Activated CD4-positive, alpha-beta T cell treated with anti-CD3 and anti-CD28 coated beads, Interleukin-2, Interleukin-4, amounts not matched to agents 100 ng/mL and 50 ng/mL, durations not matched to agents 16 hours and 8 hours (primary cell): ENCODE results near the gene RPL26.

Experiments
- DNase-seq: peaks from one replicate; pipeline ENCODE4 v3.0.0-alpha.2; 2020; ENCODE audit warnings: low spot score

RPL26 gene

DNA sequence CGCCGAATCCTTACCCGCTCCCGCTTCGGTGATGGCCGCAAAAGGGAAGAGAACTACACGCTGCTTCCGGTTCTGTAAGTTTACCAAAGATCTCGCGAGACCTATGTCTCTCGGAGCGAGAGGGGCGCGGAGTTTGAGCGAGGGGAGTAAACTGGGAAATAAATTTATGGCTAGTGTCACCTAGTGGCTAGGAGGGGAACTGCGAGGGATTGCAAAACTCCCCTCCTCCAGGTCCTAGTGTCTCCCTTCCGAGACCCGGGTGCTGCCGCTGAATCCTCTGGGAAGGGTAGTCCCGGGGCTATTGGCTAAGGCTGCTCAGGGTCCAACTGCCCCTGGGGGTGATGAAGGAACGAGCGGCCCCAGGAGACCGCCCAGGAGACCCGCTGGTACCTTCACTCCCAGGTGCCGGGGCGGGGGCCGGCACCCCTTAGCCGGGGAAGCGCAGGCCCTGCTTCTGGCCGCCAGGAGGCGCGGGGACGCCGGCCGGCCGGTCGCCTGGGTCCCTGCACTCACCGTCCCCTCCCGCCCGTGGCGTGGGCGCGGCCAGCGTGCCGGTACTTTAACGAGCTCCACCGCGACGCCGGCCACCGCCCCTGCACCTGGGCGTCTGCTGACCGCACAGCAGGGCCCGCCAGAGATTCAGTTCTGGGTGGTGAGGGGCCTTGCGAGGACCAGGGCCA, at the start of gene RPL26:
RPL26 (minus strand) TSS at position 51 of the 680 bp plus-strand sequence. CDS start 883 bp downstream, outside the sequence.
- peak; percentile 98 for DNase-seq

DNA sequence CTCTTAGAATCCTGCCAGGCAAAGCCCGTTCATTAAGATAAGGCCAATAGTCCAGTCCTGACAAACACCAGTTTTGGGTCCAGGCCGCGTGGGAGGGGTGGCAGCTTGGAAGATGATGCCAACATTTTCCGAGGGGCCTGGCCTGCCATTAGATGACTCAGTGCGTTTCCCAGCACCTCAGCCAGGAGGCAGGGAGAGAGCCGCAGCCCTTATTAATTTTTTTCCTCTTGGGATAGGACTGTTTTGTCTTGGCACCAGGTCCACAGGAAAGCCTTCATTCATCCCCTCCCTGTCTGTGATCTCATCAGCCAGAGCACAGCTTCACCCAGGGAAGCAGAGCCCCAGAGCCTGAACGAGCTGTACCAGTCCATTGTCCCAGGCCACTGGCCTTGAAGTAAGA, 48.0 kb upstream of the RPL26 start:
- DNase-seq: no peak

DNA sequence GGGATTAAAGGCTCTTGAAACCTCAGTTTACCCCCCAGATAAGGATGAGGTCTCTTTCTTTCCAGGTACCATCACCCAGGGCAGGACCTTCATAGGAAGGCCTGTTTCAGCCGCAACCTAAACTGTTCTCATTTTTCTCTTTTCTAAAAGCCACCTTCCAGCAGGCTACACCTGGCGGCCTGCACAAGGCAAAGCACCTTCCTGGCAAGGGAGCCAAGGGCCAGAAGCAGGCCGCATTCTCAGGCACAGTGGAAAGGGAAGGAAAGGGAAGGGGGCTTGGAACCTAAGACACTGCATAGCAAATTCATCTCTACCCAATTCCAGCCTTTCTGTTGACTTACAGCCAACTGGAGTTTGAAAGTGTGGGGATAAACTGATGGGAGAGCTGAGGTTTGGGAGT, 43.8 kb upstream of the RPL26 start:
- DNase-seq: no peak

DNA sequence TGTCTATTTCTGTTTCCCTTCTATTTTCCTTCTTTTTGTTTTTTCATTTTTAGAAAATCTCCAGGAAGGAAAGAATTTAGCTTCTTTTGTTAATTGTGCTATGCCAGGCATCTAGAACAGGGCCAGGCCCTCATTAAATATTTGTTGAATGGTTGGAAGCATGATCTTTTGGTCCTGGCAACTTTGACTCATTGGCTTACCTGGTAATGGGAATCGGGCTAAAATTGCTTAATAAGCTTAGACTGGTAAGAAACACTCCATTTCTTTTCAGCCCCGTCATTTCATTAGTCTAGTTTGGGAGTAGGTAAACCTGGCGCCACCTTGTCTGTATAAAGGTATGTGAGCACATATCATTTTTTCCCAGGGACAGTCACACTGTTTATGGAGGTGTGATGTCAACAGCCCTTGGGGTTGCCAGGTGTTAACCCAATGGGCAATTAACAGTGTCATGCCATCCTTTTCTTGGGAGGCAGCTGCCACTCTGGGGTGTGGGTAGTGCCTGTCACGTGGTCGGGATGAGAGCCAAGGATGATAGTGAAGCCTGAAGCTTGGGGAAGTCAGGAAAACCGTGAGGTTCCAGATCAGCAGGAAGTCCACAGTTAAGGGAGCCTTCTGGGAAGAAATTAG, 43.2 kb upstream of the RPL26 start:
- no peak for DNase-seq

DNA sequence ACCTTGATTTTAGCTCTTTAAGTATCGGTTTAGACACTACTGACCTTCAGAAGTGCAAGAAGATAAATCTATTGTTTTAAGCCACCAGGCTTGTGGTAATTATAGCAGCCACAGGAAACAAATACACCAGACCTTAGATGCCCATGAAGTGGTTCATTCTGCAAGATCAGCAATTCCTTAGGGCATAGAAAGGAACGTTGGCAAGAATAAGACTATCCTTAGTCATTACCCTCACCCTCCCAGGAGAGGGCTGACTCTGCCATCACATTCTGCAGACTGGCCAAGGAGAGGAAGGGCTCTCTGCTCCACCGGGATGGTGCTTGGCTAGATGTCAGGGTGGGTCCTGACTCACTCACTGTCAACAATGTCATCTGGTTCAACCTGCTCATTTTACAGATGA, 38.6 kb upstream of the RPL26 start:
- DNase-seq: no peak

DNA sequence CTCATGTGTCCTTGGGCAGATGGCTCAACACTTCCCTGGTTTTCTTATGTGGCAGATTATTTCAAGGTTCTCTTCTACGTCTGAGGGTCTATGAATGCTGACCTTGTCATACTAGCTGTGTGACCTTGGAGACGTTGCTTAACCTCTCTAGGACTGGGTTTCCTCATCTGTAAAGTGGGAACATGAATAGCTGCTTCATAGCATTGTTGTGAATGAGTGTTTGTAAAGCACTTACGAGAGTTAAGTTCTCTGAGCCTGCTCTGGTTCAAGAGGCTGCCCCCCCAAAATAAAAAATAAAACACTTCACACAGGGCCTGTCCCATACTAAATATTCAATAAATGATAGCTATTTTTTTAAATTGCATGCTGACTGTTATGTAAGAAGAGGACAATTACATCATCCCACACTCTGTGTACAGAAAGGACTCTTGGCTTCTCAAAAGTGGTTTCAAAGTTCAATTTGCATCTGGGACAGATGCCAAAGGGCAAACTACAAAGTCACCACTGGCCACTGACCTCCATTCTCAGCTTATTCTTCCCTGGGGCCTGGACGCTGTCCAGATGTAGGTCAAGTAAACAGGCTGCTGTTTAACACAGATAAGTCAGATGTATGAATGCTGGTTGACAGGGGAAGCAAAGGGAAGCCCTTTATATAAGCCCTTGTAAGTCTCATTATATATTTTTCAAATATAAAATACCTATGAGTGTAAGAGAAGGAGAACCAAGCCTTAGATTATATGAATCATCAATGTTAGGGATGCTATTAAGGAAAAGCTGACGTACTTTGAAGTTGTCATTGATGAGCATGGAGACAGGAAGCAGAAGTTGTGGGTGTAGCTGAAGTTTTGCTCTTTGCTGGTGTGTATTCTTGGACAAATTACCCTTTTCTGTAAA, 37.3 kb upstream of the RPL26 start:
- DNase-seq: no peak

DNA sequence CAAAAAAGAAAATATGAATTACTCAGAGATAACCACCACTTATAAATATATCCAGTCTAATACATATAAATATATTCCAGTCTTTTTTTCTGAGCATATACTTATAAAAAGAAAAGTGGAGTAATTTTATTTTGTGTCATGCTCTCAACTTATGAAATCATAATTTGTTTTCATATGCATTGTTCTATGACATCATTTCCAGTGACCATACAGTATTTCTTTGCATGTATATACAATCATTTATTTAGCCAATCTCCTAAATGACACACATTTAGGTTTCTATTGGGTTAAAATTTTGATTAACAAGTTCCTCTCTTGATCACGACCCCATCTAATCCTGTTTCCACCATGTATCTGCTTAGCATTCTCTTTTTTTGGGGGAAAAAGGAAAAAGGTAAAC, 36.3 kb upstream of the RPL26 start:
- no peak for DNase-seq

DNA sequence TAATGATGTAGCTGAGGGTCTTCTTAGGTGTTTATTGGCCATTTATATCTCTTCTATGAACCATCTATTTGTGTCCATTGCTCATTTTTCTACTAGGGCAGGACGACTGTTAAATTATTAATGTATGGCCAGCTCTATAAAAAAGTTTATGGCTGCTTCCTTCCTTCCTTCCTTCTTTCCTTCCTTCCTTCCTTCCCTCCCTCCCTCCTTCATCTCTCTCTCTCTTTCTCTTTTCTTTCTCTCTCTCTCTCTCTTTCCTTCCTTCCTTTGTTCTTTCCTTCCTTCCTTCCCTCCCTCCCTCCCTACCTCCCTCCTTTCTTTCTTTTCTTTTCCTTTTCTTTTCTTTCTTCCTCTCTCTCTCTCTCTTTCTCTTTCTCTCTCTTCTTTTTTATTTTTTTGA, 35.5 kb upstream of the RPL26 start:
- DNase-seq: no peak

DNA sequence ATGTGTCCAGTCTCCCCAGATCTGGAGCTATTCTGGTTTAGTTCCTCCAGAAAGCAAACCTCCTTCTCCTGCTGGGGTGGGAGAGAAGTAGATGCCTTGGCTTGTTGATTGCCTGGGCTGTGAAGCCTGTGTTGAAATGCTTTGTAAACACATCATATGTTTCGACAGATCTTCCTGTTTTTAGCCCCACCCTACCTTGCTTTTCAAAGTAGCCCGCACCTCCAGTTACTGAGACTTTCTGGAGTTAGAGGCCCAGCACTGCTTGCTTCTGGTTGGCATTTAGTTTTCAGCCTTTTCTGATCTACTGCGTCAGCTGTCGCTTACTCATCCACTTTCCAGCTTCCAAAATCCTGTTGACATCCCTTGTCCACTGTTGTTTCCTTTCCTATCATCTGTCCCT, 34.8 kb upstream of the RPL26 start:
- no peak for DNase-seq

DNA sequence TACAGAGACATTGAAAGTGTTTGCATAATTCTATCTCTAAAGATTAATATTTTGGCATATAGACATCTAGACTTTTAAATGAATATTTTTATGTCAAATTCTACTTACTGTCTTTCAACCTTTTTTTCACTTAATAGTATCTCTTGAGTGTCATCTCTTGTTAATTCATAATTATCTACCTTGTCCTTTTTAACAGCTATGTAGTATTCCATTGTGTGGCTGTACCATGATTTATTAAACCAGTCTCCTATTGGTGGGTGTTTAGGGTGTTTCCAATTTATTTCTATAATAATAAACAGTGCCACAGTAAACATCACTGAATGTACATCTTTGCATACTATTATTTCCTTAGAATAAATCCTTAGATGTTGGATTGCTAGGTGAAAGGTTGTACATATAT, 30.9 kb upstream of the RPL26 start:
- no peak for DNase-seq

DNA sequence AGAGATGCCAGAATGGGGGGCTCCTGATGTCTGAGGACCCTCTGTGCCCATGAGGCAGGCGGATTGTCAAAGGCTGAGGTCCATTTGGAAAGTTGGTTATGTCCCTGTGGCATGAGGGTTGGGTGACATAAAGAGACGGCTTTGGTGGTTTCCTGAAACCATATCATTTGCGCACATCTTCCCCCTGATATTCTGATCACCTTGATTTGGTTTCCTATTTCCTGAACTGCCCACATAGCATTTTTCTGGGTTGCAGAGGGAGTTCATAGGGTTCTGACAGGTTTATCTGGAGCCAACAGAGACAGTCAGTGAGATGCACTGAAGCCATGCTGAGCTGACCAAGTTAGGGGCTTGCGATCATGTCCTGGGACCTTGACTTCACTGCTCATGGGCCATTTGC, 30.3 kb upstream of the RPL26 start:
- DNase-seq: no peak

DNA sequence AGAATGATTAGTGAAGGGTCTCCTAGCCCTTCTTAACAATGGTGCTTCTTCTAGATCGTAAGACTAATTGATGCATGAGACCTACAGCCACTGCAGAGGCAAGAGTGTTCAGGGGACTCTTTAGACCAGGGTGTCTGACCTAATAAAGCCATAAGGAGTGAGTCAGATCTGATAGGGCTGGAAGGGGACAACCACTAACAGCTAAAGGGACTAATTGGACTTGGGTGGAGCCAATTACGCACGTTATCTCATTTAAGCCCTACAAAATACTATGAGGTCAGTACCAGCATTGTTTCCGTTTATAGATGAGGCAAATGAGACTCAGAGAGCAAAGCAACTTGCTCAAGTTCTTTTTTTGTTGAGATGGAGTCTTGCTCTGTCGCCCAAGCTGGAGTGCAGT, 29.1 kb upstream of the RPL26 start:
- DNase-seq: no peak

DNA sequence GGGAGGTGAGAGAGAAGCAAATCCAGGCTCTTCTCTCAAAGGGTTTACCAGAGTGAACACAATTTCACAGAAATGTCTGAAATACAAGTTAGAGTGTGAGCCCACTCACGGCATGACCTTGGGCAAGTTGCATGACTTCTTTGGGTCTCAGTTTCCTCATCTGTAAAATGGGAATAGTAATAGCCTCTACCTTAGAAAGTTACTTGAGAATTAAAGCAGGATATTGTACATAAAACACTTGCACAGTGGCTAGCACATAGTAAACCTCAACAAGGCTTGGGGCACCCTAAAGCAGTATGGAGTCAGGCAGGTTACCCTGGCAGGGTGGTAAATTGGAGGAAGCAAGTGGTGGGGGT, 27.9 kb upstream of the RPL26 start:
- no peak for DNase-seq

DNA sequence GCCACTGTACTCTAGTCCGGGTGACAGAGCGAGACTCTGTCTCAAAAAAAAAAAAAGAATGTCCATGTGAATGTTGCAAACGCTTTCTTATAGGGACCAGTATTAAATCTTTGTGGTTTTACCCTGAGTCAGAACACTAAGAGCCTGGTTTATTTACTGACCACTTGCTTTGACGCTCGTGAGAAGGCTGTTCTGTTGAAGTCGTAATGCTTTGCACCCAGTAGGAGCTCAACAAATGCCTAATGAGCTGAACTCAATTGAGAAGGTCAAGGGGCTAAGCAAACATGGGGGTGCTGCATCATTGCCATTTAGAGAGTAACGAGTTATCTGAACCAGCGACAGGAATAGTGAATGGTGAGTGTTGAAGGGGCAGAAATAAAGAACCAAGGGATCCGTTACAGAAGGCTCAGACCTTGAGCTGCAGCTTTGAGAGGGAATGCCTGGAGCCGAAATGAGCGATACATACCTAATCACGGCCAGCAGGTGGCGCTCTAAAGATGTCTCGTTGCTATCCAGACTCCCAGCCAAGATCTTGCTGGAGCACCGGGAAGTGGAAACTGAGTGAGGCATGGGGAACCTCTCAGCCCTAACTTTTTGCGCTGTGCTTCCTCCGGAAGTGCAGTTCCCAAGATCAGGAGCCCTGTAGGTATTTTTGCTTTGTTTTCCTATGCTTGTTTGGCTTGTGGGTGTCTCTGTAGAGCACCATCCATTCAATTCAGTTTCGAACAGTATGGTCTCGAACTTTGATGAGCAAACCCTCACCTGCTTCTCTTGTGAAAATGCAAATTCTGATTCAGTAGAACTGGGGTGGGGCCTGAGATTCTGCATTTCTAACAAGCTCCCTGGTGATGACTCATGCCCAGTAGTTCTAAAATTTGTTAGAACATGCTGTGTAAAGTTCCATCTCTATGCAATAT, 27.2 kb upstream of the RPL26 start:
- peak; percentile 79 for DNase-seq

DNA sequence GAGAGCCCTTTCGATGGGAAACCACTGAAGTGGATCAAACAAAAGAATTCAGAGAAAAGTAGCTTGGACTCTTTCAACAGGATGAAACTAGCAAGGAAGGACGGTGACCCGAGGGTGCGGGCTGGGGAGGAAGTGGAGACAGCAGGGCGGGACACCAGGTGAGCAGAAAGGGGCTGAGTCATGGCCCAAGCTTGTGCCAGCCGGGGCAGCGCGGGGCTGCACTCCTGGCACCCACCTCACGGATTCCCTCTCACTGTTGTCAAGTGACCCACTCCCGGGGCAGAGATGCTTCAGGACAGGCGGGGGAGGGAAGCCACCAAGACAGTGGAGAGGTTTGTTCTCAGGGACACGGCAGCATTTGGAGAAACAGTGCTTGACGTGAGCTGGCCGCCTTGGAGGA, 25.4 kb upstream of the RPL26 start:
- no peak for DNase-seq

DNA sequence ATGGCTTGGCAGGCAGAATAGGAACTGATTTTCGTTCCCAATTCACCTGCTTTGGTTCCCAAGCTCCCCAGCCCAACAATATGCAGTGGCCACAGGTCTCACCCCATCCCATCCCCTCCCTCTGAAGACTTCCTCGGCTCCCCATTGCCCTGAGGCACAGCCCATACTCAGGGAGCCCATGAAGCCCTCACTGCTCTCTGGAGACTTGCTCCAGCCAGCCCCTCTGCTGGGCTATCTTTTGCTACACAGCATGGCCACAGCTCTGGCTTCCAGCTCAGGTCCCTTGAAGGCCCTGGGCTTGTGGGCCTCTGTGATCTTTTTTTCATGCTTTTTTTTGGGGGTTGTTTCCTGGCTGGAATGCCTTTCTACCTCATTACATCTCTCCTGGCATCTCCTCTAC, 23.2 kb upstream of the RPL26 start:
- no peak for DNase-seq

DNA sequence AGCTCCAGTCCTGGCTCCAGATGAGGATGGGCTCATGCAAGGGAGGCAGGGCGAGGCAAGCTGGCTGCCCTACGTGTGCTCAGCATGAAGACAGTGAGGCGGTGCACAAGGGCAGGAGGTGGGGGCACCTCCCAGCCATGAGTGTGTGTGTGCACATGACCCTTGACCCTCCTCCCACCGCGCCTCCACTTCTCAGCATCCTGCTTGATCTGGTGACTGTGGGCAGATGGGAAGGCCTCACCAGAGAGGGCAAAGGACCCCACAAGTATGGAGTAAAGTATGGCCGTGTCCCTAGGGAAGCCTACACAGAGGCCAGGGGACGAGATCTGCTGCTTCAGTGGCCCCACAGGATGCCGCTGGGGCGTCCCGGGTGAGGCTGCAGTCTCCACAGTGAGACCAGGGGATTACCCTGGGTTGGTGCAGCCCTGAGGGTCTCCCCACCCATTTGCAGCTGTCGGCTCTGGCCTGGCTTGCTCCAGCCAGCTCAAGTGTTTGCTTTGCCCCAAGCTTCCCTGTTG, 22.6 kb upstream of the RPL26 start:
- no peak for DNase-seq

DNA sequence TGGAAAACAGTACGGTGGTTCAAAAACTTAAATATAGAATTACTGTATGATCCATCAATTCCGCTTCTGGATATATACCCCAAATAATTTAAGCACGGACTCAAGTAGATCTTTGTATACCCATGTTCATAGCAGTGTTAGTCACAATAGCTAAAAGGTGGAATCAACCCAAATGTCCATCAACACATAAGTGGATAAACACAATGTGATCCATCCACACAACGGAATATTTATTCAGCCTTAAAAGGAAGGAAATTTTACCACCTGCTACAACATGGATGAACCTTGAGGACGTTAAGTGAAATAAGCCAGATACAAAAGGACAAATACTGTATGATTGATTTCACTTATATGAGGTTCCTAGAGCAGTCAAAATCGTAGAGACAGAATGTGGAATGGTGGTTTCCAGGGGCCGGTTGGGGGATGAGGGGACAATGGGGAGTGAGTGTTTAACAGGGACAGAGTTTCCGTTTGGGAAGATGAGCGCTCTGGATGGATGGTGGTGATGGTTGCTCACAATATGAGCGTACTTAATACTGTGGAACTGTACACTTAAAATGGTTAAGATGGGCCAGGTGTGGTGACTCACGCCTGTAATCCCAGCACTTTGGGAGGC, 20.0 kb upstream of the RPL26 start:
- DNase-seq: no peak

DNA sequence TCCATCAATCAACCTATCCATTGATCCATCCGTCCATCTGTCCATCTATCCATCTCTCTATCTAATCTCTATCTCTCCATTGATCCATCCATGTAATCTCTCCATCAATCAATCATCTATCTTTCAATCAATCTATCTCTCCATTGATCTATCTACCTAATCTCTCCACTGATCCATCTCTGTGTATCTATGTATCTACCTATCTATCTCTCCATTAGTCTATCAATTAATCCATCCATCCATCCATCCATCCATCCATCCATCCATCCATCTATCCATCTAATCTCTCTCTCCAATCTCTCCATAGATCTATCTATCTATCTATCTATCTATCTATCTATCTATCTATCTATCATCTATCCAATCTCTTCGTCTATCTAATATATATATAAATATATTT, 18.1 kb upstream of the RPL26 start:
- DNase-seq: no peak

DNA sequence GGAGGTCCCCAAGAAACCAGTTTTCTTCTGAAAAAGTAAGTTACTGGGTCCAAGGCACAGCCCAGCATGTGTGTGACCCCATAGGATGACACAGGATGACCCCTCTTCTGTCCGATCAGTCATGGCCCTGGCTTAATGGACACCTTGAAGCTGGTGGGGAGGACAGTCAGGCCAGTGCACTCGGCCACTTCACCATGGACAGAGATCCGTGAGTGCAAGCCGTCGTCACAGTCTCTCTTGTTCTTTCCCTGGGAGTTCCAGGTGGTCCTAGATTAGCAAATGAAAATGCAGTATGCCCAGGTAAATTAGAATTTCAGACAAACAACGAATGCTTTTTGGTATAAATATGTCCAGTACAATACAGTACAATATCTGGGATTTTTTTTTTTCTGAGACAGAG, 16.0 kb upstream of the RPL26 start:
- no peak for DNase-seq

DNA sequence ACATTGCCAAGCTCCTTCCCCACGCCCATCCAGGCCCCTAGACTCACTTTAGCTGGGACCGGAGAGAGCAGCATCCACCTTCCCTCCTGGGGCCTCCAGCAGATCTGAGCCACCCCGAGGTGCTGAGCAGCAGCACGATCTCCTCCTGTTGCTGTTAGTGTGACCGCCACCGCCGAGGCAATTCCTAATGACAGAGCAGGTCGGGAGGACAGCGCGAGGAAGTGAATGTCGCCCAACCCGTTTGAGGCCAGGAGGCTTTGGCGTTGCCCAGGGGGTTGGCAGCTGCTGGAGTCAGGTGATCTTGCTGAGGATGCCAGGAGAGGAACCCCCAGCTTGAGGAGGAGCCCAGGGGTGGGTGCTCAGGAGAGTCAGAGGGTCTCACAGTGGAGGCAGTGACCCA, 14.6 kb upstream of the RPL26 start, which contains the start of gene RNF222:
RNF222 (minus strand) TSS at position 192 of the 400 bp plus-strand sequence. CDS start 4,366 bp downstream, outside the sequence.
- DNase-seq: no peak
